Glutamatergic neuron (in vitro differentiated cells): ENCODE data around the gene ARFGEF3. TPM values are rescaled to one million over a fixed set of nuclear protein-coding genes. Genes with fewer than 3 reads are reported as not detected.

Source experiments
- DNase-seq: peaks from one replicate; pipeline ENCODE4 v3.0.0; 2022
- H3K27ac Mint-ChIP-seq: one replicate; pipeline ENCODE4 v1.8.0; 2020; ENCODE audit warnings: mild to moderate bottlenecking, mixed read lengths, inconsistent platforms; ENCODE audit not compliant: unreplicated experiment
- H3K27me3 Mint-ChIP-seq: one replicate; pipeline ENCODE4 v1.8.0; 2020; ENCODE audit warnings: mild to moderate bottlenecking, moderate library complexity, mixed read lengths, inconsistent platforms; ENCODE audit not compliant: unreplicated experiment
- H3K36me3 Mint-ChIP-seq: one replicate; pipeline ENCODE4 v1.8.0; 2020; ENCODE audit warnings: mild to moderate bottlenecking, mixed read lengths, inconsistent platforms; ENCODE audit not compliant: unreplicated experiment
- H3K4me1 Mint-ChIP-seq: one replicate; pipeline ENCODE4 v1.8.0; 2020; ENCODE audit warnings: mild to moderate bottlenecking, low read depth, mixed read lengths, inconsistent platforms; ENCODE audit not compliant: unreplicated experiment
- H3K4me3 Mint-ChIP-seq: one replicate; pipeline ENCODE4 v1.8.0; 2020; ENCODE audit warnings: mild to moderate bottlenecking, mixed read lengths, inconsistent platforms; ENCODE audit not compliant: unreplicated experiment
- H3K9me3 Mint-ChIP-seq: one replicate; pipeline ENCODE4 v1.8.0; 2020; ENCODE audit warnings: mild to moderate bottlenecking, moderate library complexity, mixed read lengths, inconsistent platforms; ENCODE audit not compliant: unreplicated experiment
- total RNA-seq: library from RNA; stranded (reverse); fragmentation: NEBNext Ultra II Directional; extraction: Animal tissue kit (Norgen Biotek cat#: 25700); gene quantifications from one replicate; pipeline ENCODE4 v1.2.1, GENCODE V29; 2021; ENCODE audit not compliant: unreplicated experiment
- TF ChIP-seq, protein P1 (sequence below): fragments of 200-600 bp; sonication (generic); IDR thresholded peaks from one replicate; pipeline ENCODE4 v1.5.0; 2021; ENCODE audit not compliant: partially characterized antibody, unreplicated experiment

ARFGEF3 gene
- total RNA-seq, 1 donor from 2014 or later, result 15.3 TPM

DNA sequence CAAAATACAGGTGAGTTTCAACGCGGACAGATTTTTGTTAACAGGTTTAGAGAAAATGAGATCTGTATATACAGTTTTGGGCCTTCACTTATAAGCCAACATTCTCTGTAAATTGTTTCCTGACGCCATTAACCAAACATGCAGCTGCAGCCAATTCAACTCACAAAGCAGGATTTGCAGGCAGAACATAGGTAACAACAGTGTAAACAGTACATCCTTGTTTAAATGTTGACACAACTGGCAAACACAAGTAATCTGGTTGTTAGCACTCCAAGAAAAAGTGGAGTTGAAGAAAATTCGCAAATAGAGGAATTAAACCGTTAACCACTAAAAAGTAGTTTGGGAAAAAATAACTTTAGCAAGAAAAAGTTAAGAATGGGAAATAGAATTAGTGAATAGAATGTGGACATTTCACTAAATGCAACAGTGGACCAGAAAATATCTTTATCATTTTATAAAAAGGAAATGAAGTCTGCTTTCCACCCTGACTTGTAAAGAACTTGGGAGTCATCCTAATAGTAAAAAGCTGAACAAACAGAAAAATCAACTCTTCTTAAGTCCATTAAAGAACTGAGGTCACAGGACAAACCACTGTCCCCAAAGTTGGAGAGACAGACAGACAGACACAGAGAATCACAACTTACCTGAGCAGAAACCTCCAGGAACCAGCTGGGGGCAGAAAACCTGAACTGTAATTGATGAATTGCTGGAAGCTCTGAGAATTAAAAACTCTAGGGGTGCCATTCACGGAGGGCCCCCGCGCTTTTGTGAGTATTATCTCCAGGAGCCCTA, 226.0 kb downstream of the ARFGEF3 start:
- H3K27me3 Mint-ChIP-seq, result no peaks in the 10 kb centered on the region
- no peak overlapping the region for H3K27ac Mint-ChIP-seq
- TF ChIP-seq, protein P1, sequence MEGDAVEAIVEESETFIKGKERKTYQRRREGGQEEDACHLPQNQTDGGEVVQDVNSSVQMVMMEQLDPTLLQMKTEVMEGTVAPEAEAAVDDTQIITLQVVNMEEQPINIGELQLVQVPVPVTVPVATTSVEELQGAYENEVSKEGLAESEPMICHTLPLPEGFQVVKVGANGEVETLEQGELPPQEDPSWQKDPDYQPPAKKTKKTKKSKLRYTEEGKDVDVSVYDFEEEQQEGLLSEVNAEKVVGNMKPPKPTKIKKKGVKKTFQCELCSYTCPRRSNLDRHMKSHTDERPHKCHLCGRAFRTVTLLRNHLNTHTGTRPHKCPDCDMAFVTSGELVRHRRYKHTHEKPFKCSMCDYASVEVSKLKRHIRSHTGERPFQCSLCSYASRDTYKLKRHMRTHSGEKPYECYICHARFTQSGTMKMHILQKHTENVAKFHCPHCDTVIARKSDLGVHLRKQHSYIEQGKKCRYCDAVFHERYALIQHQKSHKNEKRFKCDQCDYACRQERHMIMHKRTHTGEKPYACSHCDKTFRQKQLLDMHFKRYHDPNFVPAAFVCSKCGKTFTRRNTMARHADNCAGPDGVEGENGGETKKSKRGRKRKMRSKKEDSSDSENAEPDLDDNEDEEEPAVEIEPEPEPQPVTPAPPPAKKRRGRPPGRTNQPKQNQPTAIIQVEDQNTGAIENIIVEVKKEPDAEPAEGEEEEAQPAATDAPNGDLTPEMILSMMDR, result no peak
- H3K36me3 Mint-ChIP-seq, result no peaks in the 10 kb centered on the region
- DNase-seq, result no peak
- H3K4me1 Mint-ChIP-seq, result no peaks in the 10 kb centered on the region
- no peak overlapping the region for H3K4me3 Mint-ChIP-seq
- H3K9me3 Mint-ChIP-seq, result no peaks in the 10 kb centered on the region

DNA sequence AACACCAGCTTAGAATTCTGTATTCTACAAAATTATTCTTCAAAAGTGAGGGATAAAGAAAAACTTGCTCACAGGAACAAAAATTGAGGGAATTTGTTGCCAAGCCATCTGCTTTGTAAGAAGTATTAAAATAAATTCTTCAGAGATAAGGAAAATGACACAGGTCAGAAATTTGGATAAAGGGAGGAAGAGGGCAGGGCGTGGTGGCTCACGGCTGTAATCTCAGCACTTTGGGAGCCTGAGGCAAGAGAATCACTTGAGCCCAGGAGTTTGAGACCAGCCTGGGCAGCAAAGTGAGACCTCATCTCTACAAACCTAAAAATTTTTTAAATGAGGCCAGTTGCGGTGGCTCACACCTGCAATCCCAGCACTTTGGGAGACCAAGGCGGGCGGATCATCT, 227.8 kb downstream of the ARFGEF3 start:
- no peaks in the 10 kb centered on the region for H3K4me1 Mint-ChIP-seq
- H3K27me3 Mint-ChIP-seq, result no peaks in the 10 kb centered on the region
- DNase-seq, result no peak
- TF ChIP-seq, protein P1, result no peak
- H3K36me3 Mint-ChIP-seq, result no peaks in the 10 kb centered on the region
- no peaks in the 10 kb centered on the region for H3K9me3 Mint-ChIP-seq
- H3K27ac Mint-ChIP-seq, result no peak overlapping the region
- H3K4me3 Mint-ChIP-seq, result no peak overlapping the region

Other genes starting within 250 kb of the ARFGEF3 start
- 10.7 TPM for gene PERP, start 54.5 kb upstream of the ARFGEF3 start, total RNA-seq
- gene PBOV1, start 56.6 kb downstream of the ARFGEF3 start, total RNA-seq, result not detected
- not detected for gene SMIM28, start 216.0 kb downstream of the ARFGEF3 start, total RNA-seq
- gene HEBP2, start 242.3 kb downstream of the ARFGEF3 start, total RNA-seq, result 53.0 TPM